Neutrophil (primary cell): ENCODE data around the gene CSDE1.
"Not testable (repeated sequence)": the region's sequence is repeated elsewhere in the genome, so short reads cannot be mapped to it uniquely, and the experiment has no call there.

ENCODE experiments used
- H3K27ac ChIP-seq: fragments of 200-600 bp; sonication (generic); 2 replicates; pipeline ENCODE4 v1.5.1; 2016; ENCODE audit warnings: mild to moderate bottlenecking, moderate library complexity
- H3K27me3 ChIP-seq: fragments of 200-600 bp; sonication (generic); 2 replicates; pipeline ENCODE4 v1.6.0; 2016; ENCODE audit warnings: mild to moderate bottlenecking
- H3K36me3 ChIP-seq: fragments of 200-600 bp; sonication (generic); 2 replicates; pipeline ENCODE4 v1.5.1; 2017
- H3K4me1 ChIP-seq, 2 experiments: fragments of 200-600 bp in 1 of 2; sonication (generic) in 1 of 2; 1 replicate in 1 of 2; 2 replicates in 1 of 2; pipeline versions ENCODE4 v1.5.1 to v1.6.1; 2013 to 2016; ENCODE audit warnings: low read depth in 1 of 2, low read length in 1 of 2, mild to moderate bottlenecking in 1 of 2, moderate library complexity in 1 of 2; ENCODE audit not compliant: control insufficient read depth in 1 of 2, insufficient read depth in 1 of 2
- H3K4me3 ChIP-seq, 2 experiments: fragments of 200-600 bp in 1 of 2; sonication (generic) in 1 of 2; 1 replicate in 1 of 2; 2 replicates in 1 of 2; pipeline ENCODE4 v1.5.1; 2013 to 2016; ENCODE audit warnings: low read depth in 1 of 2, low read length in 1 of 2, mild to moderate bottlenecking in 1 of 2, moderate library complexity in 1 of 2
- H3K9me3 ChIP-seq: fragments of 200-600 bp; sonication (generic); 2 replicates; pipeline ENCODE4 v1.5.1; 2016
- CTCF ChIP-seq: fragments of 200-600 bp; sonication (generic); IDR thresholded peaks from 2 replicates; pipeline ENCODE4 v1.5.1; 2016; ENCODE audit warnings: antibody characterized with exemption

CSDE1 gene

GRCh38 chr1:114757455-114758255 is at the start of gene CSDE1:
TSS of gene CSDE1 (minus strand) at chr1:114757984. CDS start at chr1:114739890, 18,094 bp downstream.
- TF ChIP-seq CTCF, result peak; percentile 70
- H3K4me1 ChIP-seq, result peaks cover 36 to 41% of the 10 kb centered on the region in 2 experiments
- H3K9me3 ChIP-seq, result no peaks in the 10 kb centered on the region
- H3K4me3 ChIP-seq, result peak within 1 kb of the TSS; percentile 98 to 100
- no peaks in the 10 kb centered on the region for H3K36me3 ChIP-seq
- H3K27me3 ChIP-seq, result no peaks in the 10 kb centered on the region
- peak within 1 kb of the TSS; percentile 98 for H3K27ac ChIP-seq

- not testable (repeated sequence) for H3K27ac ChIP-seq, H3K27me3 ChIP-seq
Observed at GRCh38 chr1:114804449-114804848, 46.7 kb upstream of the CSDE1 start.

GRCh38 chr1:114803001-114803400 is 45.2 kb upstream of the CSDE1 start:
- Histone ChIP-seq H3K27ac (no peak overlapping the region), H3K27me3 (peaks cover 12% of the 10 kb centered on the region), H3K36me3 (no peaks in the 10 kb centered on the region)

More at GRCh38 chr1:114804449-114804848, 46.7 kb upstream of the CSDE1 start:
- H3K36me3 ChIP-seq, H3K9me3 ChIP-seq, H3K4me3 ChIP-seq, H3K4me1 ChIP-seq: not testable (repeated sequence)

GRCh38 chr1:114794038-114794437 is 36.3 kb upstream of the CSDE1 start:
- H3K36me3 ChIP-seq, result no peaks in the 10 kb centered on the region
- no peak for TF ChIP-seq CTCF
- no peaks in the 10 kb centered on the region for H3K4me1 ChIP-seq
- no peaks in the 10 kb centered on the region for H3K9me3 ChIP-seq
- no peak overlapping the region for H3K4me3 ChIP-seq
- no peak overlapping the region for H3K27ac ChIP-seq
- H3K27me3 ChIP-seq, result peaks cover 43% of the 10 kb centered on the region

More at GRCh38 chr1:114803001-114803400, 45.2 kb upstream of the CSDE1 start:
- no peak for TF ChIP-seq CTCF
- Histone ChIP-seq H3K9me3 (no peaks in the 10 kb centered on the region), H3K4me3 (no peak overlapping the region), H3K4me1 (no peaks in the 10 kb centered on the region)

- not testable (repeated sequence) for H3K4me1 ChIP-seq, H3K9me3 ChIP-seq, H3K36me3 ChIP-seq, H3K27ac ChIP-seq, H3K4me3 ChIP-seq
- peaks cover 42% of the 10 kb centered on the region for H3K27me3 ChIP-seq
Observed at GRCh38 chr1:114790581-114790980, 32.8 kb upstream of the CSDE1 start.

GRCh38 chr1:114786440-114786839 is 28.7 kb upstream of the CSDE1 start:
- not testable (repeated sequence) for H3K36me3 ChIP-seq, H3K4me3 ChIP-seq, H3K4me1 ChIP-seq, H3K9me3 ChIP-seq, H3K27ac ChIP-seq
- peaks cover 55% of the 10 kb centered on the region for H3K27me3 ChIP-seq

GRCh38 chr1:114782476-114782875 is 24.7 kb upstream of the CSDE1 start:
- Histone ChIP-seq H3K4me3 (no peak overlapping the region), H3K9me3 (no peaks in the 10 kb centered on the region), H3K4me1 (peaks cover 12 to 14% of the 10 kb centered on the region in 2 experiments), H3K27me3 (peaks cover 46% of the 10 kb centered on the region), H3K27ac (no peak overlapping the region), H3K36me3 (peaks cover 10% of the 10 kb centered on the region)
- TF ChIP-seq CTCF, result no peak
